Spleen (tissue), 11 donors: ENCODE measurements around the gene R3HDM1. TPM values are rescaled to one million over a fixed set of nuclear protein-coding genes. Genes with fewer than 3 reads are reported as not detected.
"Not testable (repeated sequence)": the region's sequence is repeated elsewhere in the genome, so short reads cannot be mapped to it uniquely, and the experiment has no call there.

ENCODE experiments used
- DNase-seq: peaks from one replicate; pipeline ENCODE4 v3.0.0-alpha.2; 2020
- H3K27ac ChIP-seq, 8 donors: fragments of 200-600 bp; sonication (generic) in 7 of 8; 1 replicate in 4 of 8; 2 replicates in 4 of 8; pipeline versions ENCODE4 v1.5.0 to v1.8.0; 2016 to 2021; ENCODE audit warnings: inconsistent platforms in 4 of 8, mild to moderate bottlenecking in 4 of 8, moderate library complexity in 1 of 8
- H3K27me3 ChIP-seq, 7 donors: fragments of 200-600 bp; sonication (generic) in 6 of 7; replicated peaks in 1 of 7; 1 replicate in 4 of 7; 2 replicates in 3 of 7; pipeline versions ENCODE4 v1.5.0 to v1.8.0; 2016 to 2021; ENCODE audit warnings: inconsistent platforms in 3 of 7, mild to moderate bottlenecking in 1 of 7
- H3K36me3 ChIP-seq, 6 donors: fragments of 200-600 bp; sonication (generic) in 5 of 6; 1 replicate in 4 of 6; 2 replicates in 2 of 6; pipeline versions ENCODE4 v1.5.0 to v1.8.0; 2016 to 2021; ENCODE audit warnings: inconsistent platforms in 2 of 6
- H3K4me1 ChIP-seq, 6 donors: fragments of 200-600 bp; sonication (generic) in 5 of 6; 1 replicate in 3 of 6; 2 replicates in 3 of 6; pipeline versions ENCODE4 v1.5.0 to v1.8.0; 2016 to 2021; ENCODE audit warnings: inconsistent platforms in 3 of 6
- H3K4me3 ChIP-seq, 8 donors: fragments of 200-600 bp; sonication (generic) in 7 of 8; 1 replicate in 4 of 8; 2 replicates in 4 of 8; pipeline versions ENCODE4 v1.5.0 to v1.8.0; 2016 to 2021; ENCODE audit warnings: inconsistent platforms in 4 of 8, mild to moderate bottlenecking in 4 of 8, moderate library complexity in 2 of 8
- H3K9me3 ChIP-seq, 8 donors: fragments of 200-600 bp; sonication (generic) in 7 of 8; 1 replicate in 4 of 8; 2 replicates in 4 of 8; pipeline versions ENCODE4 v1.5.0 to v1.8.0; 2016 to 2021; ENCODE audit warnings: inconsistent platforms in 4 of 8
- POLR2A ChIP-seq, 3 donors: fragments of 450-650 bp; IDR thresholded peaks; one replicate each; pipeline ENCODE4 v1.5.1; 2017; ENCODE audit warnings: antibody characterized with exemption in 3 of 3, mild to moderate bottlenecking in 1 of 3
- POLR2AphosphoS5 ChIP-seq, 3 donors: sonication (generic); formaldehyde crosslinking; IDR thresholded peaks; one replicate each; pipeline ENCODE4 v1.5.1; 2017; ENCODE audit warnings: antibody characterized with exemption in 3 of 3
- WGBS, 5 donors: extraction: QIAGEN DNeasy Blood & Tissue Kit in 3 of 5; methylation state at CpG; one replicate each; pipeline versions ENCODE4 v1.1.5 to v1.1.7; 2013 to 2018; 5-methylcytosine and 5-hydroxymethylcytosine counted together
- intact Hi-C: fragments of 100-400 bp; cut with DNase I; formaldehyde crosslinking; loops from one replicate; pipeline ENCODE4 v1.15.0; 2023; ENCODE audit warnings: low total_unique reads
- polyA plus RNA-seq, 3 donors: library from polyadenylated mRNA; stranded (reverse); fragments of 200-250 nt; gene quantifications; one replicate each; pipeline ENCODE4 v1.2.1, GENCODE V29; 2013
- total RNA-seq, 7 donors: library from RNA; depleted of rRNA in 3 of 7; stranded (reverse); fragments of >200 nt in 3 of 7; fragmentation: NEBNext Ultra II Directional in 4 of 7; extraction: Animal tissue kit (Norgen Biotek cat#: 25700) in 4 of 7; gene quantifications; one replicate each; pipeline versions ENCODE4 v1.1.0 to v1.2.1, GENCODE V29; 2016 to 2021
- TF ChIP-seq, protein P1 (sequence below), 11 experiments: fragments of 200-600 bp in 7 of 11; fragments of 450-650 bp in 4 of 11; sonication (generic) in 4 of 11; IDR thresholded peaks in 8 of 11; conservative IDR thresholded peaks in 3 of 11; 1 replicate in 7 of 11; 2 replicates in 4 of 11; pipeline versions ENCODE4 v1.4.0 to v1.8.0; 2016 to 2021; ENCODE audit warnings: antibody characterized with exemption in 11 of 11, inconsistent platforms in 4 of 11, mild to moderate bottlenecking in 1 of 11
- donor health status: healthy with polysubstance abuse.
- donor health status: DM: no; HTN: no; CAD: no; lungs with moderate emphysema.
- donor health status: DM: no; HTN: no; CAD: no.
- donor health status: Bipolar disorder and iron deficiency.
- donor health status: healthy.
- donor health status: DM: no; HTN: no; CAD: no.
- donor health status: DM: yes; HTN: yes; CAD: no.

R3HDM1 gene
- total and polyA plus RNA-seq, 10 donors: 8.3 to 54.7 (median 30.7) TPM

DNA sequence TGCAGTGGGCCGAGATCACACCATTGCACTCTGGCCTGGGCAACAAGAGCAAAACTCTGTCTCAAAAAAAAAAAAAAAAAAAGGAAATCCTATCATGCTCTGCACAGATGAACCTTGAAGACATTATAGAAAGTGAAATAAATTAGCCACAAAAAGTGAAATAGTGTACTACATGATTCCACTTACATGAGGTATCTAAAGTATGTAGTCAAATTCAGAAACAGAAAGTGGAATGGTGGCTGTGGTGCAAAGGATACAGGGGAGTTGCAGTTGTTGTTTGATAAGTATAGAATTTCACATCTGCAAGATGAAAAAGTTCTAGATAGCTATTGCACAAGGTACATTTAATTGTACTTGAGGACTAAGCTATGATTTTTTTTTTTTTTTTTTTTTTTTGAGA is 5.5 kb upstream of the R3HDM1 start:
- Histone ChIP-seq H3K4me3 (no peak overlapping the region), H3K36me3 (peaks cover 0 to 5% (median 0%) of the 10 kb centered on the region in 6 donors), H3K27me3 (no peaks in the 10 kb centered on the region), H3K4me1 (peaks cover 0 to 12% (median 6%) of the 10 kb centered on the region in 6 donors), H3K27ac (no peak overlapping the region), H3K9me3 (no peaks in the 10 kb centered on the region)
- intact Hi-C loops: no loop called here
- TF ChIP-seq, protein P1, sequence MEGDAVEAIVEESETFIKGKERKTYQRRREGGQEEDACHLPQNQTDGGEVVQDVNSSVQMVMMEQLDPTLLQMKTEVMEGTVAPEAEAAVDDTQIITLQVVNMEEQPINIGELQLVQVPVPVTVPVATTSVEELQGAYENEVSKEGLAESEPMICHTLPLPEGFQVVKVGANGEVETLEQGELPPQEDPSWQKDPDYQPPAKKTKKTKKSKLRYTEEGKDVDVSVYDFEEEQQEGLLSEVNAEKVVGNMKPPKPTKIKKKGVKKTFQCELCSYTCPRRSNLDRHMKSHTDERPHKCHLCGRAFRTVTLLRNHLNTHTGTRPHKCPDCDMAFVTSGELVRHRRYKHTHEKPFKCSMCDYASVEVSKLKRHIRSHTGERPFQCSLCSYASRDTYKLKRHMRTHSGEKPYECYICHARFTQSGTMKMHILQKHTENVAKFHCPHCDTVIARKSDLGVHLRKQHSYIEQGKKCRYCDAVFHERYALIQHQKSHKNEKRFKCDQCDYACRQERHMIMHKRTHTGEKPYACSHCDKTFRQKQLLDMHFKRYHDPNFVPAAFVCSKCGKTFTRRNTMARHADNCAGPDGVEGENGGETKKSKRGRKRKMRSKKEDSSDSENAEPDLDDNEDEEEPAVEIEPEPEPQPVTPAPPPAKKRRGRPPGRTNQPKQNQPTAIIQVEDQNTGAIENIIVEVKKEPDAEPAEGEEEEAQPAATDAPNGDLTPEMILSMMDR (IDR thresholded peaks at IDR 0.05 in 8 of 11, conservative IDR thresholded peaks at IDR 0.05 in 3 of 11): no peak
- TF ChIP-seq POLR2A (IDR thresholded peaks at IDR 0.05): no peak
- no peak for TF ChIP-seq POLR2AphosphoS5 (IDR thresholded peaks at IDR 0.05)
- WGBS, 5 donors: 88 to 100% (median 94%) methylated on average over 1 of the region's 1 CpG
- DNase-seq: no peak

GRCh38 chr2:135528006-135528405 is 3.3 kb upstream of the R3HDM1 start:
- WGBS, 5 donors: 73 to 87% (median 86%) methylated on average over 3 of the region's 3 CpGs
- TF ChIP-seq, protein P1 (IDR thresholded peaks at IDR 0.05 in 8 of 11, conservative IDR thresholded peaks at IDR 0.05 in 3 of 11): no peak
- TF ChIP-seq POLR2AphosphoS5 (IDR thresholded peaks at IDR 0.05) (no peak), POLR2A (IDR thresholded peaks at IDR 0.05) (no peak)
- Histone ChIP-seq H3K9me3 (no peaks in the 10 kb centered on the region), H3K27ac (no peak overlapping the region), H3K27me3 (no peaks in the 10 kb centered on the region), H3K4me3 (no peak overlapping the region), H3K36me3 (no peaks in the 10 kb centered on the region), H3K4me1 (peaks cover 5 to 25% (median 18%) of the 10 kb centered on the region in 6 donors)
- DNase-seq: no peak
- intact Hi-C loops: no loop called here

GRCh38 chr2:135530313-135531230 is 712 bp upstream of the R3HDM1 start, which contains the start of gene ZRANB3:
TSS of gene ZRANB3 (minus strand) at chr2:135531218.
- TF ChIP-seq POLR2AphosphoS5 (IDR thresholded peaks at IDR 0.05) (peak in 2 of 3 donors; percentile 52 to 65), POLR2A (IDR thresholded peaks at IDR 0.05) (no peak)
- TF ChIP-seq, protein P1 (IDR thresholded peaks at IDR 0.05 in 8 of 11, conservative IDR thresholded peaks at IDR 0.05 in 3 of 11): peak in 2 of 11 experiments; percentile 13 to 34
- WGBS, 5 donors: 0 to 1% (median 0%) methylated on average over 46 of the region's 46 CpGs
- intact Hi-C loops: no loop called here
- peak within 1 kb of the TSS; percentile 87 to 98 (median 96) for H3K4me3 ChIP-seq
- peak within 1 kb of the TSS; percentile 86 to 97 (median 94) for H3K27ac ChIP-seq
- peaks cover 5 to 46% (median 25%) of the 10 kb centered on the region in 6 donors for H3K4me1 ChIP-seq
- H3K36me3 ChIP-seq: no peaks in the 10 kb centered on the region
- H3K27me3 ChIP-seq: no peaks in the 10 kb centered on the region
- H3K9me3 ChIP-seq: no peaks in the 10 kb centered on the region
- peak; percentile 96 for DNase-seq

DNA sequence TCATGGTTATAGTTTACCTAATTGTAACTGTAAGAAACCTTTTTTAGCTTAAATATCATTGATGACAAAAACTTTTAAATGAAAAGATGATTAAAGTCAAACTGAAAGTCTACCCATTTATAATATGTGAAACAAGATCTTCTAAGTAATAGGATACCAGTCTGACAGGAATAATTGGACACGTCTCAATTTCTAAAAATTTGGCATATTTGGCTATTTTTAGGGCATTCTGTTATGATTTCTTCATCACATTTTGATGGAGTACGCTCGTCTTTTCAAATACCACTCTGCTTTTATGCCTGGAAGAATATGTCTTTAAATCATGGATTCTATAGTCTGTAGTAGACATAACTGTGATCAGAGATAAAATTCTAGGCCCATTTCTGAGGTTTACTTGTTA is 1.3 kb downstream of the R3HDM1 start:
- H3K36me3 ChIP-seq: no peaks in the 10 kb centered on the region
- DNase-seq: no peak
- TF ChIP-seq, protein P1 (IDR thresholded peaks at IDR 0.05 in 8 of 11, conservative IDR thresholded peaks at IDR 0.05 in 3 of 11): no peak
- TF ChIP-seq POLR2AphosphoS5 (IDR thresholded peaks at IDR 0.05) (no peak), POLR2A (IDR thresholded peaks at IDR 0.05) (no peak)
- intact Hi-C loops: no loop called here
- H3K9me3 ChIP-seq: no peaks in the 10 kb centered on the region
- H3K4me3 ChIP-seq: peak overlapping the region in 5 of 8 donors; percentile 92 to 98 (median 97)
- H3K4me1 ChIP-seq: peaks cover 5 to 46% (median 25%) of the 10 kb centered on the region in 6 donors
- H3K27me3 ChIP-seq: no peaks in the 10 kb centered on the region
- 50 to 67% (median 62%) methylated on average over 3 of the region's 3 CpGs for WGBS, 5 donors
- H3K27ac ChIP-seq: peak overlapping the region in 1 of 8 donors; percentile 97

GRCh38 chr2:135533545-135533944 is 2.3 kb downstream of the R3HDM1 start:
- H3K36me3 ChIP-seq, H3K4me3 ChIP-seq, H3K27me3 ChIP-seq, DNase-seq, H3K27ac ChIP-seq, H3K9me3 ChIP-seq, intact Hi-C loops: not testable (repeated sequence)
- H3K4me1 ChIP-seq: peaks cover 5 to 46% (median 25%) of the 10 kb centered on the region in 6 donors
- 96 to 99% (median 97%) methylated on average over 15 of the region's 15 CpGs for WGBS, 5 donors
